Adrenal gland (tissue), 12 donors: ENCODE measurements around the gene OAS3. TPM values are rescaled to one million over a fixed set of nuclear protein-coding genes. Genes with fewer than 3 reads are reported as not detected.

ENCODE experiments used
- DNase-seq, 7 donors: peaks; one replicate each; pipeline ENCODE4 v3.0.0-alpha.2; 2019 to 2020
- H3K27ac ChIP-seq, 5 donors: fragments of 200-600 bp; sonication (generic) in 4 of 5; 1 replicate in 3 of 5; 2 replicates in 2 of 5; pipeline versions ENCODE4 v1.5.1 to v1.8.0; 2016 to 2020; ENCODE audit warnings: mild to moderate bottlenecking in 1 of 5
- H3K27me3 ChIP-seq: fragments of 200-600 bp; 2 replicates; pipeline ENCODE4 v1.8.0; 2021
- H3K36me3 ChIP-seq, 2 donors: fragments of 200-600 bp; replicated peaks in 1 of 2; 1 replicate in 1 of 2; 2 replicates in 1 of 2; pipeline versions ENCODE4 v1.5.1 to v1.8.0; 2018 to 2022
- H3K4me1 ChIP-seq, 2 donors: fragments of 200-600 bp; replicated peaks in 1 of 2; 1 replicate in 1 of 2; 2 replicates in 1 of 2; pipeline versions ENCODE4 v1.5.1 to v1.8.0; 2018 to 2021
- H3K4me3 ChIP-seq, 4 donors: fragments of 200-600 bp; sonication (generic) in 3 of 4; one replicate each; pipeline ENCODE4 v1.5.1; 2016 to 2018
- H3K9me3 ChIP-seq, 3 donors: fragments of 200-600 bp; sonication (generic) in 1 of 3; replicated peaks in 1 of 3; 1 replicate in 2 of 3; 2 replicates in 1 of 3; pipeline versions ENCODE4 v1.5.1 to v1.8.0; 2016 to 2021
- POLR2A ChIP-seq, 2 donors: fragments of 450-650 bp; IDR thresholded peaks; one replicate each; pipeline ENCODE4 v1.6.1; 2017; ENCODE audit warnings: antibody characterized with exemption in 2 of 2, mild to moderate bottlenecking in 2 of 2, moderate library complexity in 1 of 2
- WGBS, 4 donors: extraction: QIAGEN DNeasy Blood & Tissue Kit in 2 of 4; methylation state at CpG; one replicate each; pipeline versions ENCODE4 v1.1.5 to v1.1.7; 2013 to 2017; 5-methylcytosine and 5-hydroxymethylcytosine counted together
- intact Hi-C, 2 donors: fragments of 100-400 bp; cut with DNase I; formaldehyde crosslinking; loops; one replicate each; pipeline versions ENCODE4 v1.14.1 to v1.15.0; 2022 to 2023
- polyA plus RNA-seq, 3 donors: library from polyadenylated mRNA; stranded (reverse); fragments of 200-250 nt in 2 of 3; fragments of 350-450 nt in 1 of 3; fragmentation: Illumina TruSeq in 1 of 3; extraction: RNeasy Lipid Tissue Mini Kit (QIAGEN cat#74804) in 1 of 3; gene quantifications; one replicate each; pipeline ENCODE4 v1.2.3, GENCODE V29; 2013 to 2014
- total RNA-seq, 9 donors: library from RNA; depleted of rRNA in 4 of 9; stranded (reverse); fragments of >200 nt in 4 of 9; fragments of 120-200 nt in 1 of 9; fragmentation: NEBNext Ultra II Directional in 1 of 9; extraction: Animal tissue kit (Norgen Biotek cat#: 25700) in 1 of 9; gene quantifications; one replicate each; pipeline versions ENCODE4 v1.1.0 to v1.2.4, GENCODE V29; 2013 to 2023
- TF ChIP-seq, protein P1 (sequence below), 6 experiments: fragments of 450-650 bp in 4 of 6; fragments of 200-600 bp in 2 of 6; sonication (generic) in 1 of 6; IDR thresholded peaks; 1 replicate in 5 of 6; 2 replicates in 1 of 6; pipeline versions ENCODE4 v1.5.1 to v1.8.0; 2016 to 2021; ENCODE audit warnings: antibody characterized with exemption in 6 of 6, mild to moderate bottlenecking in 2 of 6, moderate library complexity in 1 of 6
- donor health status: healthy with polysubstance abuse.
- donor health status: Bipolar disorder and iron deficiency.
- donor health status: DM: yes; HTN: yes; CAD: no.
- donor health status: DM: no; HTN: no; CAD: no.
- donor health status: DM: no; HTN: no; CAD: no.
- donor health status: DM: yes; HTN: yes; CAD: no.

Gene OAS3
- total and polyA plus RNA-seq, 12 donors = 2.7 to 19.4 (median 10.3) TPM

GRCh38 chr12:112973011-112973735 is 34.9 kb downstream of the OAS3 start:
- no peaks in the 10 kb centered on the region for H3K27me3 ChIP-seq
- no peak overlapping the region for H3K27ac ChIP-seq
- DNase-seq = no peak
- H3K4me3 ChIP-seq = peak overlapping the region in 1 of 4 donors; percentile 18
- H3K36me3 ChIP-seq = no peaks in the 10 kb centered on the region
- intact Hi-C loops = no loop called here
- peaks cover 0 to 5% of the 10 kb centered on the region in 2 donors for H3K4me1 ChIP-seq
- no peak for TF ChIP-seq POLR2A (IDR thresholded peaks at IDR 0.05)
- TF ChIP-seq, protein P1, sequence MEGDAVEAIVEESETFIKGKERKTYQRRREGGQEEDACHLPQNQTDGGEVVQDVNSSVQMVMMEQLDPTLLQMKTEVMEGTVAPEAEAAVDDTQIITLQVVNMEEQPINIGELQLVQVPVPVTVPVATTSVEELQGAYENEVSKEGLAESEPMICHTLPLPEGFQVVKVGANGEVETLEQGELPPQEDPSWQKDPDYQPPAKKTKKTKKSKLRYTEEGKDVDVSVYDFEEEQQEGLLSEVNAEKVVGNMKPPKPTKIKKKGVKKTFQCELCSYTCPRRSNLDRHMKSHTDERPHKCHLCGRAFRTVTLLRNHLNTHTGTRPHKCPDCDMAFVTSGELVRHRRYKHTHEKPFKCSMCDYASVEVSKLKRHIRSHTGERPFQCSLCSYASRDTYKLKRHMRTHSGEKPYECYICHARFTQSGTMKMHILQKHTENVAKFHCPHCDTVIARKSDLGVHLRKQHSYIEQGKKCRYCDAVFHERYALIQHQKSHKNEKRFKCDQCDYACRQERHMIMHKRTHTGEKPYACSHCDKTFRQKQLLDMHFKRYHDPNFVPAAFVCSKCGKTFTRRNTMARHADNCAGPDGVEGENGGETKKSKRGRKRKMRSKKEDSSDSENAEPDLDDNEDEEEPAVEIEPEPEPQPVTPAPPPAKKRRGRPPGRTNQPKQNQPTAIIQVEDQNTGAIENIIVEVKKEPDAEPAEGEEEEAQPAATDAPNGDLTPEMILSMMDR (IDR thresholded peaks at IDR 0.05) = no peak
- WGBS, 4 donors = 73 to 79% (median 76%) methylated on average over 4 of the region's 4 CpGs
- H3K9me3 ChIP-seq = no peaks in the 10 kb centered on the region

DNA sequence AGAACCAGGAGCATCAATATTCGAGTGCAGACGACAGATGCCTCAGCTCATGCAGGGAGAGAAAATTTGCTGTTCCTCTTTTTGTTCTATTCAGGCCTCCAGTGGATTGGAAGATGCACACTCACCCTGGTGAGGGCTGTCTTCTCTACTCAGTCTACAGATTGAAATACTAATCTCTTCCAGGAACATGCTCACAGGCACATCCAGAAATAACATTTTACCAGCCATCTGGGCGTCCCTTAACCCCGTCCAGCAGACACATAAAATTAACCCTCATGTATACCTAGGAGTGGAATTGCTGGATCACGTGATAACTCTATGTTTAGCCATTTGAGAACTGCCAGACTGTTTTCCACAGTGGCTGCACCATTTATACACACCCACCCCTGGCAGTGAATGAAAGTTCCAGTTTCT is 35.6 kb downstream of the OAS3 start:
- no peak overlapping the region for H3K4me3 ChIP-seq
- no peak for DNase-seq
- no peak overlapping the region for H3K27ac ChIP-seq
- 37 to 41% (median 40%) methylated on average over 5 of the region's 5 CpGs for WGBS, 4 donors
- peaks cover 0 to 5% of the 10 kb centered on the region in 2 donors for H3K4me1 ChIP-seq
- H3K36me3 ChIP-seq = no peaks in the 10 kb centered on the region
- no peaks in the 10 kb centered on the region for H3K9me3 ChIP-seq
- intact Hi-C loops = no loop called here
- TF ChIP-seq, protein P1 (IDR thresholded peaks at IDR 0.05) = no peak
- no peak for TF ChIP-seq POLR2A (IDR thresholded peaks at IDR 0.05)
- no peaks in the 10 kb centered on the region for H3K27me3 ChIP-seq

DNA sequence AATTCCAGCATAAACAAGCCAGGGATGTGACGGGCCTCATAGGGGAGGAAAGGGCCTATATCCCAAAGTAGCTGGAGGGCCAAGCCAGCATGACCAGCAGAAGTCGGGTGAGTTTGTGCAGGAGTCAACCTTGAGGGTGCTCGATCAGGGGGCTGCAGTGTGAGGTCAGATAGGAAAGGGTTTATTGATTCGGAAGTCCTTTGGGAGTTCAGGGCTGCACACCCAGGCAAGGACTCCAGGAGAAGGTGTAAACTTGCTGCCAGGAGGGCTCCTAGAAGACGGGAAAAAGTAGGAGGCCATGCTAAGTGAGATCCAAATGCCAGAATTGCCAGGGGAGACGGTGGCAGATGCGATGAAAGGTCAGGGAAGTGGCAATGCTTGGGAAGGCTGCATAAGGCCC is 36.6 kb downstream of the OAS3 start:
- TF ChIP-seq POLR2A (IDR thresholded peaks at IDR 0.05) = no peak
- TF ChIP-seq, protein P1 (IDR thresholded peaks at IDR 0.05) = no peak
- no peaks in the 10 kb centered on the region for H3K27me3 ChIP-seq
- H3K27ac ChIP-seq = no peak overlapping the region
- no peak for DNase-seq
- 88 to 92% (median 90%) methylated on average over 7 of the region's 7 CpGs for WGBS, 4 donors
- no peak overlapping the region for H3K4me3 ChIP-seq
- intact Hi-C loops = no loop called here
- H3K4me1 ChIP-seq = peaks cover 0 to 5% of the 10 kb centered on the region in 2 donors
- no peaks in the 10 kb centered on the region for H3K9me3 ChIP-seq
- H3K36me3 ChIP-seq = no peaks in the 10 kb centered on the region

GRCh38 chr12:112977139-112977538 is 38.9 kb downstream of the OAS3 start:
- Histone ChIP-seq H3K36me3 (no peaks in the 10 kb centered on the region), H3K4me1 (peaks cover 0 to 5% of the 10 kb centered on the region in 2 donors), H3K27me3 (no peaks in the 10 kb centered on the region), H3K27ac (peak overlapping the region in 1 of 5 donors; percentile 92), H3K9me3 (no peaks in the 10 kb centered on the region), H3K4me3 (no peak overlapping the region)
- DNase-seq = no peak
- no peak for TF ChIP-seq POLR2A (IDR thresholded peaks at IDR 0.05)
- TF ChIP-seq, protein P1 (IDR thresholded peaks at IDR 0.05) = no peak
- intact Hi-C loops = no loop called here
- 59 to 66% (median 63%) methylated on average over 3 of the region's 3 CpGs for WGBS, 4 donors
